Fibroblast of mammary gland (primary cell): ENCODE data around the gene ACE.

Experiments used
- DNase-seq: peaks from one replicate; pipeline ENCODE4 v3.0.0-alpha.2; 2010; ENCODE audit warnings: low read depth
- H3K4me3 ChIP-seq: 2 replicates; pipeline ENCODE4 v1.5.1; 2011; ENCODE audit warnings: low read depth, mild to moderate bottlenecking, low read length, moderate library complexity; ENCODE audit not compliant: control insufficient read depth
- CTCF ChIP-seq: conservative IDR thresholded peaks from 2 replicates; pipeline ENCODE4 v1.5.1; 2011; ENCODE audit warnings: low read depth, low read length, inconsistent platforms; ENCODE audit not compliant: control insufficient read depth, insufficient read depth

Gene ACE

GRCh38 chr17:63483038-63483437, 6.2 kb downstream of the ACE start:
- no peak overlapping the region for H3K4me3 ChIP-seq
- DNase-seq = no peak
- TF ChIP-seq CTCF = no peak

- H3K4me3 ChIP-seq = no peak overlapping the region
- DNase-seq = no peak
- no peak for TF ChIP-seq CTCF
These were observed 7.1 kb downstream of the ACE start for GRCh38 chr17:63483655-63484575.

- TF ChIP-seq CTCF = no peak
- no peak overlapping the region for H3K4me3 ChIP-seq
- DNase-seq = no peak
These were observed 9.6 kb downstream of the ACE start for GRCh38 chr17:63486317-63487013.

GRCh38 chr17:63487014-63487339, 10.1 kb downstream of the ACE start:
- H3K4me3 ChIP-seq = no peak overlapping the region
- TF ChIP-seq CTCF = no peak
- no peak for DNase-seq

- no peak for DNase-seq
- no peak overlapping the region for H3K4me3 ChIP-seq
- no peak for TF ChIP-seq CTCF
These were observed 12.0 kb downstream of the ACE start for GRCh38 chr17:63488851-63489250.

- no peak for TF ChIP-seq CTCF
- H3K4me3 ChIP-seq = no peak overlapping the region
- no peak for DNase-seq
These were observed 12.4 kb downstream of the ACE start for GRCh38 chr17:63489291-63489690.

GRCh38 chr17:63490329-63490728, 13.5 kb downstream of the ACE start:
- TF ChIP-seq CTCF = no peak
- H3K4me3 ChIP-seq = no peak overlapping the region
- DNase-seq = no peak
